WTC11 (cell line): ENCODE results near the gene FAM110A. TPM values are rescaled to one million over a fixed set of nuclear protein-coding genes. Genes with fewer than 3 reads are reported as not detected.

Experiments used
- ATAC-seq: fragments of 200-7000 bp; cut with Tn5 transposase; 2 replicates; pipeline ENCODE4 v1.10.0; 2021; ENCODE audit warnings: mild to moderate bottlenecking, moderate library complexity
- CTCF ChIA-PET: fragments of 300-600 bp; sonication (Branson Sonifier 250); formaldehyde crosslinking; loops from one replicate; lab custom pipeline; 2021; ENCODE audit warnings: antibody characterized with exemption; lab: Charles Lee
- POLR2A ChIA-PET: fragments of 350-600 bp; sonication (Branson Sonifier 250); formaldehyde crosslinking; loops from one replicate; lab custom pipeline; 2021; ENCODE audit warnings: antibody characterized with exemption; lab: Charles Lee
- DNase-seq: peaks from one replicate; pipeline ENCODE4 v3.0.0; 2021; ENCODE audit warnings: low spot score
- H3K27ac Mint-ChIP-seq: 2 replicates; pipeline ENCODE4 v1.8.0; 2021; ENCODE audit warnings: mixed read lengths
- H3K27me3 Mint-ChIP-seq: 2 replicates; pipeline ENCODE4 v1.8.0; 2021; ENCODE audit warnings: low read depth, mild to moderate bottlenecking, moderate library complexity, mixed read lengths
- H3K36me3 Mint-ChIP-seq: 2 replicates; pipeline ENCODE4 v1.8.0; 2021; ENCODE audit warnings: mixed read lengths
- H3K4me1 Mint-ChIP-seq: 2 replicates; pipeline ENCODE4 v1.8.0; 2022; ENCODE audit warnings: mixed read lengths
- H3K4me3 Mint-ChIP-seq: 2 replicates; pipeline ENCODE4 v1.8.0; 2021; ENCODE audit warnings: mild to moderate bottlenecking, moderate library complexity, mixed read lengths
- H3K9me3 Mint-ChIP-seq: 2 replicates; pipeline ENCODE4 v1.8.0; 2021; ENCODE audit warnings: mixed read lengths
- ARID4B ChIP-seq: sonication (generic); formaldehyde crosslinking; IDR thresholded peaks from 2 replicates; pipeline ENCODE4 v1.8.0; 2023; ENCODE audit warnings: missing genetic modification reagents, mild to moderate bottlenecking, borderline replicate concordance
- ATF1 ChIP-seq: sonication (generic); formaldehyde crosslinking; IDR thresholded peaks from 2 replicates; pipeline ENCODE4 v1.8.1; 2023; ENCODE audit warnings: mild to moderate bottlenecking, moderate library complexity, missing genetic modification reagents
- CTCF ChIP-seq: fragments of 200-600 bp; IDR thresholded peaks from 2 replicates; pipeline ENCODE4 v1.8.0; 2022; ENCODE audit warnings: antibody characterized with exemption
- E2F4 ChIP-seq: sonication (generic); formaldehyde crosslinking; IDR thresholded peaks from 2 replicates; pipeline ENCODE4 v1.8.1; 2022; ENCODE audit warnings: low read depth, mild to moderate bottlenecking, moderate library complexity, missing genetic modification reagents, borderline replicate concordance
- E2F5 ChIP-seq: sonication (generic); formaldehyde crosslinking; IDR thresholded peaks from 2 replicates; pipeline ENCODE4 v1.8.1; 2022; ENCODE audit warnings: mild to moderate bottlenecking, moderate library complexity, missing genetic modification reagents
- ELF4 ChIP-seq: sonication (generic); formaldehyde crosslinking; IDR thresholded peaks from 2 replicates; pipeline ENCODE4 v1.8.1; 2022; ENCODE audit warnings: low read depth, mild to moderate bottlenecking, moderate library complexity, missing genetic modification reagents
- GRHL2 ChIP-seq: fragments of 250-450 bp; sonication (Bioruptor Pico); IDR thresholded peaks from 2 replicates; pipeline ENCODE4 v1.8.0; 2022; ENCODE audit warnings: mild to moderate bottlenecking, moderate library complexity; ENCODE audit not compliant: insufficient replicate concordance, severe bottlenecking
- MAX ChIP-seq: sonication (generic); formaldehyde crosslinking; IDR thresholded peaks from 2 replicates; pipeline ENCODE4 v1.8.0; 2022; ENCODE audit warnings: mild to moderate bottlenecking, missing genetic modification reagents
- NR3C1 ChIP-seq: sonication (generic); formaldehyde crosslinking; conservative IDR thresholded peaks from 2 replicates; pipeline ENCODE4 v1.8.1; 2023; ENCODE audit warnings: low read depth, mild to moderate bottlenecking, missing genetic modification reagents
- RORB ChIP-seq: fragments of 250-450 bp; sonication (Bioruptor Pico); IDR thresholded peaks from 2 replicates; pipeline ENCODE4 v1.9.0; 2021; ENCODE audit warnings: mild to moderate bottlenecking
- STAT6 ChIP-seq: sonication (generic); formaldehyde crosslinking; conservative IDR thresholded peaks from 2 replicates; pipeline ENCODE4 v1.8.1; 2023; ENCODE audit warnings: mild to moderate bottlenecking, low read depth, missing genetic modification reagents, moderate library complexity
- TEAD1 ChIP-seq: sonication (generic); formaldehyde crosslinking; IDR thresholded peaks from 2 replicates; pipeline ENCODE4 v1.8.0; 2022; ENCODE audit warnings: mild to moderate bottlenecking, missing genetic modification reagents
- USF2 ChIP-seq: sonication (generic); formaldehyde crosslinking; IDR thresholded peaks from 2 replicates; pipeline ENCODE4 v1.8.1; 2023; ENCODE audit warnings: mild to moderate bottlenecking, missing genetic modification reagents, moderate library complexity
- ZNF138 ChIP-seq: sonication (generic); formaldehyde crosslinking; conservative IDR thresholded peaks from 2 replicates; pipeline ENCODE4 v1.8.1; 2022; ENCODE audit warnings: mild to moderate bottlenecking, moderate library complexity, missing genetic modification reagents
- ZNF671 ChIP-seq: fragments of 250-450 bp; sonication (Bioruptor Pico); IDR thresholded peaks from 2 replicates; pipeline ENCODE4 v1.8.0; 2021; ENCODE audit warnings: mild to moderate bottlenecking
- total RNA-seq: library from RNA; stranded (reverse); gene quantifications from 3 replicates; pipeline ENCODE4 v1.2.3, GENCODE V29; 2021

The FAM110A gene
- total RNA-seq, 1 experiment from 2014 or later = 18.8 TPM

- ATAC-seq (no peak), DNase-seq (no peak)
- TF ChIP-seq E2F4 (no peak), MAX (CRISPR knock-in tag) (no peak), ARID4B (no peak), STAT6 (no peak), ZNF138 (CRISPR knock-in tag) (no peak), ELF4 (CRISPR knock-in tag) (no peak), NR3C1 (CRISPR knock-in tag) (no peak), RORB (CRISPR knock-in tag) (no peak), TEAD1 (no peak), GRHL2 (CRISPR knock-in tag) (no peak), USF2 (CRISPR knock-in tag) (no peak), ZNF671 (no peak), E2F5 (CRISPR knock-in tag) (no peak), ATF1 (no peak), CTCF (no peak)
- Mint-ChIP-seq H3K4me3 (no peak overlapping the region), H3K27me3 (peaks cover 31% of the 10 kb centered on the region), H3K36me3 (peaks cover 4% of the 10 kb centered on the region), H3K27ac (no peak overlapping the region), H3K9me3 (peaks cover 12% of the 10 kb centered on the region), H3K4me1 (peaks cover 27% of the 10 kb centered on the region)
- ChIA-PET CTCF (no interaction called here), POLR2A (no interaction called here)
Measured at GRCh38 chr20:839015-839414, 5.5 kb downstream of the FAM110A start.
